Right atrium auricular region (tissue), 2 donors: ENCODE results near the gene MAP7D3. TPM values are rescaled to one million over a fixed set of nuclear protein-coding genes. Genes with fewer than 3 reads are reported as not detected.
A peak's percentile ranks its signal among the peaks of the same experiment; 100 is the strongest.

ENCODE experiments used
- DNase-seq: peaks from one replicate; pipeline ENCODE4 v3.0.0-alpha.2; 2019; ENCODE audit warnings: low spot score
- H3K27ac ChIP-seq, 2 donors: fragments of 200-600 bp; sonication (generic); 1 replicate in 1 of 2; 2 replicates in 1 of 2; pipeline ENCODE4 v1.5.1; 2016 to 2019
- H3K27me3 ChIP-seq, 2 donors: fragments of 200-600 bp; sonication (generic); one replicate each; pipeline versions ENCODE4 v1.5.1 to v1.6.0; 2017 to 2019
- H3K36me3 ChIP-seq: fragments of 200-600 bp; sonication (generic); one replicate; pipeline ENCODE4 v1.5.1; 2016
- H3K4me1 ChIP-seq, 2 donors: fragments of 200-600 bp; sonication (generic); one replicate each; pipeline versions ENCODE4 v1.5.1 to v1.6.0; 2017 to 2019
- H3K4me3 ChIP-seq, 2 donors: fragments of 200-600 bp; sonication (generic); 1 replicate in 1 of 2; 2 replicates in 1 of 2; pipeline ENCODE4 v1.5.1; 2017 to 2019; ENCODE audit warnings: mild to moderate bottlenecking in 1 of 2, moderate library complexity in 1 of 2
- H3K9me3 ChIP-seq, 2 donors: fragments of 200-600 bp; sonication (generic); one replicate each; pipeline ENCODE4 v1.5.1; 2019
- CTCF ChIP-seq, 2 donors: fragments of 200-600 bp; sonication (generic); IDR thresholded peaks; one replicate each; pipeline ENCODE4 v1.5.1; 2019; ENCODE audit warnings: antibody characterized with exemption in 2 of 2
- total RNA-seq, 2 donors: library from RNA; depleted of rRNA; stranded (reverse); fragments of >200 nt; gene quantifications; one replicate each; pipeline ENCODE4 v1.1.0, GENCODE V29; 2016

Gene MAP7D3
- total RNA-seq, 2 donors from 2014 or later, result 10.8 to 13.4 TPM

DNA sequence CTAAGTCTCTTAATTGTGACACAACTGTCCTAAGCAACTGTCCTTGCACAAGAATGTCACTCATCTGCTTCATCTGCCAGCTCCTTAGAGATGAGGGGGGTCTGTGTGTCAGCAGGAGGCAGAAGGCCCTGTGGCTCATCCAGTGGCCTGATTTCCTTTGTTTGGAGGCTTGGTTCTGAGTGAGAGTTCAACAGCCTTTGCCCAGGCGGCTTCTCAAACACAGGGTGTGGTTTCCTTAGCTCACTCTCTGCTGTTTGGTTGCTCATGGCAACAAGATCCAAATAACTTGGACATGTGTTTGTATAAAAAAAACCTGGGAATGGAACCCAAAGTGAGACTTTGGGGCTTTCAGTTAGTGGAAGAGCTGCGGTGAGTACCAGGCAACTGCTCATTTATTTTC is 46.6 kb downstream of the MAP7D3 start:
- Histone ChIP-seq H3K27me3 (no peaks in the 10 kb centered on the region), H3K9me3 (no peaks in the 10 kb centered on the region), H3K27ac (peak overlapping the region; percentile 66 to 75), H3K36me3 (peaks cover 46% of the 10 kb centered on the region), H3K4me1 (peaks cover 0 to 66% of the 10 kb centered on the region in 2 donors), H3K4me3 (peak overlapping the region; percentile 13 to 31)
- TF ChIP-seq CTCF (IDR thresholded peaks at IDR 0.05), result no peak
- DNase-seq, result peak; percentile 81

DNA sequence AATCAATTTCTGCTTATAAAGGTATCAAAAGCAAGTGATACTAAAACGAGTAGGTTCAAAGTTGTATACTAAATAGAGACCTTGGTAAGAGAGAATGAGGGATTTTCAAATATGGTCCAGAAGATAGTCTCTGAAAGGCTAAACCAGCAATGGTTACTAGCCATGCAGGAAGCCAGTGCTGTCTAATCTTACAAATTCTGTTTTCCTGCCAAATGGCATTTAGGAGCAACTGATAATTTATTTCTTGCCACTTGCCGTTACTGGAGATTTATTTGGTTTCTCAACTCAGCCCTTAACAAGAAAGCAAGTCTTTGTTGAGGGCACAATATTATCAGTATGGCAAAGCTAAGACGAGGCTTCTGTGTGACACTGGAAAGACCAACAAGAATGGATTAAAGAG is 47.2 kb downstream of the MAP7D3 start:
- no peaks in the 10 kb centered on the region for H3K27me3 ChIP-seq
- H3K4me1 ChIP-seq, result peaks cover 0 to 60% of the 10 kb centered on the region in 2 donors
- peaks cover 46% of the 10 kb centered on the region for H3K36me3 ChIP-seq
- no peak overlapping the region for H3K4me3 ChIP-seq
- no peak for TF ChIP-seq CTCF (IDR thresholded peaks at IDR 0.05)
- no peak for DNase-seq
- peak overlapping the region; percentile 66 to 75 for H3K27ac ChIP-seq
- no peaks in the 10 kb centered on the region for H3K9me3 ChIP-seq

- H3K4me1 ChIP-seq, result peaks cover 0 to 55% of the 10 kb centered on the region in 2 donors
- H3K9me3 ChIP-seq, result no peaks in the 10 kb centered on the region
- H3K27ac ChIP-seq, result peak overlapping the region; percentile 66 to 75
- H3K36me3 ChIP-seq, result peaks cover 48% of the 10 kb centered on the region
- TF ChIP-seq CTCF (IDR thresholded peaks at IDR 0.05), result no peak
- no peaks in the 10 kb centered on the region for H3K27me3 ChIP-seq
- DNase-seq, result no peak
- no peak overlapping the region for H3K4me3 ChIP-seq
Observed at GRCh38 chrX:136203438-136203837, 47.8 kb downstream of the MAP7D3 start.

GRCh38 chrX:136202889-136203288 is 48.3 kb downstream of the MAP7D3 start:
- H3K4me1 ChIP-seq, result peaks cover 0 to 49% of the 10 kb centered on the region in 2 donors
- H3K27me3 ChIP-seq, result no peaks in the 10 kb centered on the region
- no peak for DNase-seq
- H3K4me3 ChIP-seq, result no peak overlapping the region
- H3K36me3 ChIP-seq, result peaks cover 48% of the 10 kb centered on the region
- no peaks in the 10 kb centered on the region for H3K9me3 ChIP-seq
- TF ChIP-seq CTCF (IDR thresholded peaks at IDR 0.05), result no peak
- peak overlapping the region; percentile 66 to 84 for H3K27ac ChIP-seq

GRCh38 chrX:136201601-136202000 is 49.6 kb downstream of the MAP7D3 start:
- no peaks in the 10 kb centered on the region for H3K27me3 ChIP-seq
- H3K4me1 ChIP-seq, result peaks cover 0 to 46% of the 10 kb centered on the region in 2 donors
- no peak for DNase-seq
- H3K9me3 ChIP-seq, result no peaks in the 10 kb centered on the region
- no peak for TF ChIP-seq CTCF (IDR thresholded peaks at IDR 0.05)
- H3K36me3 ChIP-seq, result peaks cover 35% of the 10 kb centered on the region
- H3K27ac ChIP-seq, result peak overlapping the region; percentile 40 to 84
- peak overlapping the region in 1 of 2 donors; percentile 40 for H3K4me3 ChIP-seq

DNA sequence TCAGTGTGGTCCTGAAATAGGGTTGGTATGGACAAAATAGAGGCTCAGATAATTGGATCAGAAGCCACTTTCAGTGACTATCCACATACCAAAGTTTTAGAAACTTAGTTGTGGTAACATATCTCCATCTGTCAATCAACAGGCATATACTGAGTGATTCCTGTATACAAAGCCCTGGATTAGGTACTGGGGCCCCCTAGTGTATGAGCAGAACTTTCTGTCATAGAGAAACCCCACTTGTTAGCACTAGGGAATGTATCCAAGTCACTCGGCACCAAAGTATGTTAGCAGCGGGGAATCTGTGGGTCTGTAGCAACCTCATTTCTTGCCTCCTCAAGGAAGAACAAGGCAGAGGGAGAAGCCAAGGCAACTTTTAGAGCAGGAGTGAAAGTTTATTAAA is 50.7 kb downstream of the MAP7D3 start:
- peaks cover 0 to 45% of the 10 kb centered on the region in 2 donors for H3K4me1 ChIP-seq
- peaks cover 27% of the 10 kb centered on the region for H3K36me3 ChIP-seq
- no peaks in the 10 kb centered on the region for H3K9me3 ChIP-seq
- H3K27me3 ChIP-seq, result no peaks in the 10 kb centered on the region
- H3K27ac ChIP-seq, result peak overlapping the region; percentile 58 to 84
- peak in 1 of 2 donors; percentile 62 for TF ChIP-seq CTCF (IDR thresholded peaks at IDR 0.05)
- no peak for DNase-seq
- H3K4me3 ChIP-seq, result peak overlapping the region; percentile 10 to 40
